Panc1 (cell line): ENCODE measurements around the gene KCNA3.

ENCODE experiments used
- CTCF ChIP-seq: fragments of 450-650 bp; IDR thresholded peaks from 2 replicates; pipeline ENCODE4 v1.5.1; 2017; ENCODE audit warnings: mild to moderate bottlenecking
- POLR2AphosphoS5 ChIP-seq: IDR thresholded peaks from 2 replicates; pipeline ENCODE4 v1.6.1; 2012; ENCODE audit warnings: mild to moderate bottlenecking, low read depth, low read length, moderate library complexity
- SIN3A ChIP-seq: IDR thresholded peaks from 2 replicates; pipeline ENCODE4 v1.6.1; 2012; ENCODE audit warnings: low read depth, mild to moderate bottlenecking, low read length, moderate library complexity, borderline replicate concordance; ENCODE audit not compliant: insufficient read depth
- TF ChIP-seq, protein P1 (sequence below), 2 experiments: IDR thresholded peaks; 2 replicates each; pipeline ENCODE4 v1.6.1; 2011 to 2012; ENCODE audit warnings: low read depth in 2 of 2, control low read depth in 1 of 2, low read length in 1 of 2, mild to moderate bottlenecking in 1 of 2, moderate library complexity in 1 of 2; ENCODE audit not compliant: insufficient read depth in 1 of 2

GRCh38 chr1:110637475-110637874 lies 37.3 kb downstream of the KCNA3 start:
- TF ChIP-seq POLR2AphosphoS5 (no peak), CTCF (no peak), SIN3A (no peak)
- TF ChIP-seq, protein P1, sequence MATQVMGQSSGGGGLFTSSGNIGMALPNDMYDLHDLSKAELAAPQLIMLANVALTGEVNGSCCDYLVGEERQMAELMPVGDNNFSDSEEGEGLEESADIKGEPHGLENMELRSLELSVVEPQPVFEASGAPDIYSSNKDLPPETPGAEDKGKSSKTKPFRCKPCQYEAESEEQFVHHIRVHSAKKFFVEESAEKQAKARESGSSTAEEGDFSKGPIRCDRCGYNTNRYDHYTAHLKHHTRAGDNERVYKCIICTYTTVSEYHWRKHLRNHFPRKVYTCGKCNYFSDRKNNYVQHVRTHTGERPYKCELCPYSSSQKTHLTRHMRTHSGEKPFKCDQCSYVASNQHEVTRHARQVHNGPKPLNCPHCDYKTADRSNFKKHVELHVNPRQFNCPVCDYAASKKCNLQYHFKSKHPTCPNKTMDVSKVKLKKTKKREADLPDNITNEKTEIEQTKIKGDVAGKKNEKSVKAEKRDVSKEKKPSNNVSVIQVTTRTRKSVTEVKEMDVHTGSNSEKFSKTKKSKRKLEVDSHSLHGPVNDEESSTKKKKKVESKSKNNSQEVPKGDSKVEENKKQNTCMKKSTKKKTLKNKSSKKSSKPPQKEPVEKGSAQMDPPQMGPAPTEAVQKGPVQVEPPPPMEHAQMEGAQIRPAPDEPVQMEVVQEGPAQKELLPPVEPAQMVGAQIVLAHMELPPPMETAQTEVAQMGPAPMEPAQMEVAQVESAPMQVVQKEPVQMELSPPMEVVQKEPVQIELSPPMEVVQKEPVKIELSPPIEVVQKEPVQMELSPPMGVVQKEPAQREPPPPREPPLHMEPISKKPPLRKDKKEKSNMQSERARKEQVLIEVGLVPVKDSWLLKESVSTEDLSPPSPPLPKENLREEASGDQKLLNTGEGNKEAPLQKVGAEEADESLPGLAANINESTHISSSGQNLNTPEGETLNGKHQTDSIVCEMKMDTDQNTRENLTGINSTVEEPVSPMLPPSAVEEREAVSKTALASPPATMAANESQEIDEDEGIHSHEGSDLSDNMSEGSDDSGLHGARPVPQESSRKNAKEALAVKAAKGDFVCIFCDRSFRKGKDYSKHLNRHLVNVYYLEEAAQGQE (IDR thresholded peaks at IDR 0.05; ENCODE audit: insufficient read depth in 1 of 2, low read depth in 2 of 2, low read length in 1 of 2) = no peak
